Liver (tissue), 3 donors: ENCODE results near the gene FADS3.

Source experiments
- ATF3 ChIP-seq: IDR thresholded peaks from 2 replicates; pipeline ENCODE4 v1.6.1; 2016; ENCODE audit warnings: antibody characterized with exemption
- CTCF ChIP-seq: fragments of 150-350 bp; IDR thresholded peaks from 2 replicates; pipeline ENCODE4 v1.5.1; 2017; ENCODE audit warnings: improper control_type of control experiment, low read depth, low read length; ENCODE audit not compliant: missing input control
- GABPA ChIP-seq, 2 donors: IDR thresholded peaks in 1 of 2; conservative IDR thresholded peaks in 1 of 2; 2 replicates each; pipeline ENCODE4 v1.6.1; 2016; ENCODE audit warnings: antibody characterized with exemption in 2 of 2, mild to moderate bottlenecking in 1 of 2, moderate library complexity in 1 of 2
- HNF4G ChIP-seq: IDR thresholded peaks from 2 replicates; pipeline ENCODE4 v1.6.1; 2016; ENCODE audit warnings: antibody characterized with exemption
- JUND ChIP-seq, 2 donors: IDR thresholded peaks; 2 replicates each; pipeline ENCODE4 v1.6.1; 2016; ENCODE audit warnings: antibody characterized with exemption in 2 of 2
- MAX ChIP-seq: IDR thresholded peaks from 2 replicates; pipeline ENCODE4 v1.6.1; 2016; ENCODE audit warnings: antibody characterized with exemption
- REST ChIP-seq: IDR thresholded peaks from 2 replicates; pipeline ENCODE4 v1.6.1; 2016; ENCODE audit warnings: antibody characterized with exemption, mild to moderate bottlenecking
- TAF1 ChIP-seq: conservative IDR thresholded peaks from 2 replicates; pipeline ENCODE4 v1.6.1; 2016; ENCODE audit warnings: antibody characterized with exemption, mild to moderate bottlenecking
- YY1 ChIP-seq: IDR thresholded peaks from 2 replicates; pipeline ENCODE4 v1.6.1; 2016; ENCODE audit warnings: antibody characterized with exemption, mild to moderate bottlenecking
- ZBTB33 ChIP-seq: IDR thresholded peaks from 2 replicates; pipeline ENCODE4 v1.6.1; 2016; ENCODE audit warnings: antibody characterized with exemption
- donor health status: healthy.
- donor health status: healthy.

- TF ChIP-seq CTCF (no peak), HNF4G (no peak), JUND (IDR thresholded peaks at IDR 0.05) (no peak), YY1 (no peak), TAF1 (no peak), GABPA (IDR thresholded peaks at IDR 0.05 in 1 of 2, conservative IDR thresholded peaks at IDR 0.05 in 1 of 2) (no peak), ATF3 (no peak), MAX (no peak), REST (no peak), ZBTB33 (no peak)
Measured at GRCh38 chr11:61887839-61888494, 3.4 kb downstream of the FADS3 start.
